ENCODE measurements around the gene TRDMT1.

Gene TRDMT1

DNA sequence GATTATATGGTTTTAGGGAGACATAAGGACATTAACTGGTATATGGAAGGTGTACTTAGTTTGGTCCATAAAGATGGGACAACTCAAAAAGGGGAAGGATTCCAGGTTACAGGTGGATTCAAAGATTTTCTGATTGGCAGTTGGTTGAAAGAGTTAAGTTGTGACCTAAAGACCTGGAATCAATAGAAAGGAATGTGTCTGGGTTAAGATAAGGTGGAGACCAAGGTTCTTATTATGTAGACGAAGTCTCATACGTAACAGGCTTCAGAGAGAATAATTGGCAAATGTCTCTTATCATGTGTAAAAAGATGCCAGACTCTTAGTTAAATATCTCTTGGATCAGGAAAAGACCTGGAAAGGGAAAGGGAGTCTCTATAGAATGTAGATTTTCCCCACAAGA, 1.0 kb upstream of the TRDMT1 start:
- no peak for TF ChIP-seq CTCF (IDR thresholded peaks at IDR 0.05; ENCODE audit: borderline replicate concordance, insufficient read depth, low read depth, low read length)
- H3K4me3 ChIP-seq (ENCODE audit: low read depth, low read length): no peak overlapping the region

GRCh38 chr10:17201794-17202116, 283 bp upstream of the TRDMT1 start:
- no peak for TF ChIP-seq CTCF (IDR thresholded peaks at IDR 0.05; ENCODE audit: borderline replicate concordance, insufficient read depth, low read depth, low read length)
- H3K4me3 ChIP-seq (ENCODE audit: low read depth, low read length): peak overlapping the region; percentile 91

- no peak for TF ChIP-seq CTCF (IDR thresholded peaks at IDR 0.05; ENCODE audit: borderline replicate concordance, insufficient read depth, low read depth, low read length)
- H3K4me3 ChIP-seq (ENCODE audit: low read depth, low read length): peak overlapping the region; percentile 91
These were observed 1.2 kb downstream of the TRDMT1 start for GRCh38 chr10:17200001-17200911.

GRCh38 chr10:17199351-17199804, 2.1 kb downstream of the TRDMT1 start:
- no peak for TF ChIP-seq CTCF (IDR thresholded peaks at IDR 0.05; ENCODE audit: borderline replicate concordance, insufficient read depth, low read depth, low read length)
- H3K4me3 ChIP-seq (ENCODE audit: low read depth, low read length): no peak overlapping the region

GRCh38 chr10:17196573-17196972, 4.9 kb downstream of the TRDMT1 start:
- no peak for TF ChIP-seq CTCF (IDR thresholded peaks at IDR 0.05; ENCODE audit: borderline replicate concordance, insufficient read depth, low read depth, low read length)
- no peak overlapping the region for H3K4me3 ChIP-seq (ENCODE audit: low read depth, low read length)

DNA sequence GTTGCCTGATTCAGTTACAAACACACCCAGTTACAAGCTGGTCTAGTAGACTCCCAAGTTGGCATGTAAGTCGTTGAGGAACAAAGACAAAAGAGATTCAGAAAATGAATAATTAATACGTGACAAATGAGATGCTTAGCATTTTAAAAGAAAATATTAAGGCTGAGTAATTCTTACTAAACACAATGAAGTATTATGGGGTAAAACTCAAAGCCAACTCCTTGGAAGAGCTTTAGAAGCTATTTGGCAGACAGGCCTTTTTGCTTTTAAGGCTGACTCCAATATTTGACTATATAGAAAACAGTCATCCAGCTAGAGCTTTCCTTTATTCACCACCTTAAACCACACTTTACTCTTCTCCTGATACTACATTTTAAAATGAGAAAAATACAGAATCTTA, 5.4 kb downstream of the TRDMT1 start:
- TF ChIP-seq CTCF (IDR thresholded peaks at IDR 0.05; ENCODE audit: borderline replicate concordance, insufficient read depth, low read depth, low read length): no peak
- no peak overlapping the region for H3K4me3 ChIP-seq (ENCODE audit: low read depth, low read length)

GRCh38 chr10:17195083-17195482, 6.4 kb downstream of the TRDMT1 start:
- no peak for TF ChIP-seq CTCF (IDR thresholded peaks at IDR 0.05; ENCODE audit: borderline replicate concordance, insufficient read depth, low read depth, low read length)
- H3K4me3 ChIP-seq (ENCODE audit: low read depth, low read length): no peak overlapping the region

All from GM12875 (cell line).